Measurements from ENCODE around the gene FAM3D.
"Not testable (repeated sequence)": the region's sequence is repeated elsewhere in the genome, so short reads cannot be mapped to it uniquely, and the experiment has no call there.

Gene FAM3D
- 0 reads per million in 3 experiments for total RNA-seq

- DNase-seq = no peak
Measured at GRCh38 chr3:58666683-58667082, at the start of gene FAM3D. Gene FAM3D (minus strand): TSS chr3:58666774. CDS start chr3:58655563, 11,211 bp downstream.

- no peak for DNase-seq
Measured at GRCh38 chr3:58713715-58714401, 47.3 kb upstream of the FAM3D start.

GRCh38 chr3:58711871-58712270 lies 45.3 kb upstream of the FAM3D start:
- DNase-seq = no peak

GRCh38 chr3:58708983-58709382 lies 42.4 kb upstream of the FAM3D start:
- not testable (repeated sequence) for DNase-seq

GRCh38 chr3:58708116-58708791 lies 41.7 kb upstream of the FAM3D start:
- no peak for DNase-seq

- no peak for DNase-seq
Measured at GRCh38 chr3:58707390-58707930, 40.9 kb upstream of the FAM3D start.

GRCh38 chr3:58706395-58707167 lies 40.0 kb upstream of the FAM3D start:
- DNase-seq = no peak

GRCh38 chr3:58704745-58705144 lies 38.2 kb upstream of the FAM3D start:
- no peak for DNase-seq

GRCh38 chr3:58704304-58704703 lies 37.7 kb upstream of the FAM3D start:
- DNase-seq = not testable (repeated sequence)

GRCh38 chr3:58698246-58698645 lies 31.7 kb upstream of the FAM3D start:
- DNase-seq = no peak

- DNase-seq = no peak
Measured at GRCh38 chr3:58697561-58697960, 31.0 kb upstream of the FAM3D start.

GRCh38 chr3:58696813-58697212 lies 30.2 kb upstream of the FAM3D start:
- DNase-seq = not testable (repeated sequence)

GRCh38 chr3:58696093-58696492 lies 29.5 kb upstream of the FAM3D start:
- no peak for DNase-seq

- not testable (repeated sequence) for DNase-seq
Measured at GRCh38 chr3:58695284-58695683, 28.7 kb upstream of the FAM3D start.

- DNase-seq = no peak
Measured at GRCh38 chr3:58693940-58694850, 27.6 kb upstream of the FAM3D start.

GRCh38 chr3:58692484-58692883 lies 25.9 kb upstream of the FAM3D start:
- no peak for DNase-seq

- no peak for DNase-seq
Measured at GRCh38 chr3:58691997-58692396, 25.4 kb upstream of the FAM3D start.

- DNase-seq = no peak
Measured at GRCh38 chr3:58690490-58690889, 23.9 kb upstream of the FAM3D start.

GRCh38 chr3:58688574-58688973 lies 22.0 kb upstream of the FAM3D start:
- no peak for DNase-seq

- DNase-seq = no peak
Measured at GRCh38 chr3:58686847-58687246, 20.3 kb upstream of the FAM3D start.

GRCh38 chr3:58685641-58686040 lies 19.1 kb upstream of the FAM3D start:
- no peak for DNase-seq

GRCh38 chr3:58683466-58683865 lies 16.9 kb upstream of the FAM3D start:
- no peak for DNase-seq
